SK-N-SH (cell line): ENCODE data around the gene RNF44. TPM values are rescaled to one million over a fixed set of nuclear protein-coding genes. Genes with fewer than 3 reads are reported as not detected.

Experiments used
- CTCF ChIA-PET: fragments of 300-600, 350-600 bp; formaldehyde crosslinking; extraction: SDS; loops from one replicate; lab custom pipeline; 2021; lab: Yijun Ruan, JAX
- POLR2A ChIA-PET: fragments of 350-600 bp; sonication (Branson Sonifier 250); formaldehyde crosslinking; extraction: SDS; loops from one replicate; lab custom pipeline; 2020; ENCODE audit warnings: antibody characterized with exemption, inconsistent platforms; lab: Yijun Ruan, JAX
- DNase-seq: peaks from one replicate; pipeline ENCODE4 v3.0.0; 2012
- H2AFZ ChIP-seq: fragments of 200-600 bp; sonication (generic); 2 replicates; pipeline ENCODE4 v1.8.1; 2016; ENCODE audit warnings: antibody characterized with exemption, mild to moderate bottlenecking, low read depth
- H3F3A ChIP-seq: fragments of 200-600 bp; sonication (generic); replicated peaks from 2 replicates; pipeline ENCODE3; 2016; ENCODE audit warnings: antibody characterized with exemption, mild to moderate bottlenecking; ENCODE audit not compliant: insufficient read depth
- H3K27ac ChIP-seq, 2 experiments: fragments of 200-500 bp in 1 of 2; fragments of 200-600 bp in 1 of 2; sonication (Bioruptor generic) in 1 of 2; sonication (generic), shearing (Covaris generic) in 1 of 2; 2 replicates each; pipeline versions ENCODE4 v1.5.1 to v1.6.1; 2014 to 2016; ENCODE audit warnings: low read depth in 2 of 2, inconsistent platforms in 1 of 2, low read length in 1 of 2, mild to moderate bottlenecking in 1 of 2, mixed read lengths in 1 of 2
- H3K27me3 ChIP-seq: fragments of 200-600 bp; sonication (generic), shearing (Covaris generic); 2 replicates; pipeline ENCODE4 v1.6.1; 2016; ENCODE audit warnings: mixed run types; ENCODE audit not compliant: insufficient read depth
- H3K36me3 ChIP-seq, 2 experiments: fragments of 200-500 bp in 1 of 2; fragments of 200-600 bp in 1 of 2; sonication (Bioruptor generic) in 1 of 2; sonication (generic) in 1 of 2; replicated peaks in 1 of 2; 2 replicates each; pipeline versions ENCODE3 to v1.5.1; 2014 to 2016; ENCODE audit warnings: low read length in 1 of 2, mild to moderate bottlenecking in 1 of 2; ENCODE audit not compliant: insufficient read depth in 2 of 2, control insufficient read depth in 1 of 2
- H3K4me1 ChIP-seq, 2 experiments: fragments of 200-500 bp in 1 of 2; fragments of 200-600 bp in 1 of 2; sonication (Bioruptor generic) in 1 of 2; sonication (generic), shearing (Covaris generic) in 1 of 2; 2 replicates each; pipeline versions ENCODE4 v1.5.1 to v1.6.1; 2014 to 2016; ENCODE audit warnings: low read depth in 1 of 2, low read length in 1 of 2, mixed run types in 1 of 2; ENCODE audit not compliant: insufficient read depth in 2 of 2, control insufficient read depth in 1 of 2
- H3K4me2 ChIP-seq: fragments of 200-600 bp; sonication (generic), shearing (Covaris generic); 2 replicates; pipeline ENCODE4 v1.6.1; 2017; ENCODE audit warnings: mixed run types
- H3K4me3 ChIP-seq, 2 experiments: fragments of 200-500 bp in 1 of 2; fragments of 200-600 bp in 1 of 2; sonication (Bioruptor generic) in 1 of 2; sonication (generic), shearing (Covaris generic) in 1 of 2; 2 replicates each; pipeline versions ENCODE4 v1.5.1 to v1.8.1; 2014 to 2016; ENCODE audit warnings: low read depth in 2 of 2, inconsistent platforms in 1 of 2, low read length in 1 of 2, mild to moderate bottlenecking in 1 of 2, mixed read lengths in 1 of 2, moderate library complexity in 1 of 2
- H3K79me2 ChIP-seq: fragments of 200-600 bp; sonication (generic); 2 replicates; pipeline ENCODE4 v1.8.1; 2017; ENCODE audit warnings: mild to moderate bottlenecking; ENCODE audit not compliant: insufficient read depth
- H3K9ac ChIP-seq: fragments of 200-600 bp; sonication (generic); 2 replicates; pipeline ENCODE4 v1.6.1; 2017; ENCODE audit warnings: mixed run types
- H3K9me2 ChIP-seq: fragments of 200-600 bp; sonication (generic); 2 replicates; pipeline ENCODE4 v1.6.1; 2017; ENCODE audit warnings: mixed run types
- H3K9me3 ChIP-seq: fragments of 200-600 bp; sonication (generic); 2 replicates; pipeline ENCODE4 v1.6.1; 2017; ENCODE audit warnings: mixed run types, mild to moderate bottlenecking, moderate library complexity
- H4K20me1 ChIP-seq: fragments of 200-600 bp; sonication (generic); 2 replicates; pipeline ENCODE4 v1.6.1; 2017; ENCODE audit warnings: mild to moderate bottlenecking, mixed run types; ENCODE audit not compliant: insufficient read depth
- CTCF ChIP-seq: fragments of 200-600 bp; sonication (generic); IDR thresholded peaks from 2 replicates; pipeline ENCODE4 v1.6.1; 2017; ENCODE audit warnings: antibody characterized with exemption, mild to moderate bottlenecking, moderate library complexity
- ELF1 ChIP-seq: IDR thresholded peaks from 2 replicates; pipeline ENCODE4 v1.4.0; 2012
- GABPA ChIP-seq: IDR thresholded peaks from 2 replicates; pipeline ENCODE4 v1.4.0; 2012; ENCODE audit warnings: low read depth, mild to moderate bottlenecking
- GATA2 ChIP-seq: sonication (generic); formaldehyde crosslinking; IDR thresholded peaks from 2 replicates; pipeline ENCODE4 v1.5.0; 2020; ENCODE audit warnings: mild to moderate bottlenecking, missing genetic modification reagents
- IRF3 ChIP-seq: fragments of 150-350 bp; IDR thresholded peaks from 2 replicates; pipeline ENCODE4 v1.6.1; 2016; ENCODE audit warnings: mild to moderate bottlenecking, low read depth, low read length
- JUND ChIP-seq: IDR thresholded peaks from 2 replicates; pipeline ENCODE4 v1.4.0; 2012
- MEF2A ChIP-seq: IDR thresholded peaks from 2 replicates; pipeline ENCODE4 v1.4.0; 2012; ENCODE audit warnings: low read depth, borderline replicate concordance
- MXI1 ChIP-seq: IDR thresholded peaks from 2 replicates; pipeline ENCODE4 v1.6.1; 2012; ENCODE audit warnings: mild to moderate bottlenecking, low read depth, low read length, improper control_type of control experiment
- NFIC ChIP-seq: IDR thresholded peaks from 2 replicates; pipeline ENCODE4 v1.4.0; 2012; ENCODE audit warnings: borderline replicate concordance
- PBX3 ChIP-seq: IDR thresholded peaks from 2 replicates; pipeline ENCODE4; 2012
- POLR2AphosphoS5 ChIP-seq: IDR thresholded peaks from 2 replicates; pipeline ENCODE4 v1.6.1; 2012; ENCODE audit warnings: low read depth, low read length
- RCOR1 ChIP-seq: fragments of 150-350 bp; IDR thresholded peaks from 2 replicates; pipeline ENCODE4 v1.6.1; 2017; ENCODE audit warnings: antibody characterized with exemption, low read length
- REST ChIP-seq: IDR thresholded peaks from 2 replicates; pipeline ENCODE4 v1.6.1; 2012; ENCODE audit warnings: mild to moderate bottlenecking, low read depth, low read length, moderate library complexity
- SIN3A ChIP-seq: IDR thresholded peaks from 2 replicates; pipeline ENCODE4 v1.6.1; 2012; ENCODE audit warnings: low read depth, mild to moderate bottlenecking, low read length, moderate library complexity, borderline replicate concordance
- TAF1 ChIP-seq: IDR thresholded peaks from 2 replicates; pipeline ENCODE4 v1.6.1; 2012; ENCODE audit warnings: low read depth, mild to moderate bottlenecking, low read length, moderate library complexity, borderline replicate concordance
- TCF12 ChIP-seq: IDR thresholded peaks from 2 replicates; pipeline ENCODE4 v1.4.0; 2012
- TEAD4 ChIP-seq: IDR thresholded peaks from 2 replicates; pipeline ENCODE4 v1.4.0; 2012; ENCODE audit warnings: mild to moderate bottlenecking, borderline replicate concordance; ENCODE audit not compliant: insufficient read depth
- USF1 ChIP-seq: IDR thresholded peaks from 2 replicates; pipeline ENCODE4 v1.4.0; 2012; ENCODE audit warnings: low read depth, borderline replicate concordance
- ZBTB33 ChIP-seq: IDR thresholded peaks from 2 replicates; pipeline ENCODE4 v1.4.0; 2012; ENCODE audit warnings: low read depth, borderline replicate concordance
- WGBS: methylation state at CpG from one replicate; pipeline ENCODE4 v1.1.6; 2017; ENCODE audit warnings: low lambda C conversion rate; 5-methylcytosine and 5-hydroxymethylcytosine counted together
- polyA plus RNA-seq, 3 experiments: library from polyadenylated mRNA; depleted of rRNA; stranded (reverse); fragments of >200 nt; gene quantifications; 2 replicates each; pipeline ENCODE4 v1.2.3, GENCODE V29; 2012

RNF44 gene
- polyA plus RNA-seq, 1 of the 3 experiments (the other 2 are of a cell fraction) = 17.9 TPM

- Histone ChIP-seq H2AFZ (no peak overlapping the region), H3F3A (peaks cover 3% of the 10 kb centered on the region), H3K4me1 (no peaks in the 10 kb centered on the region), H3K9me3 (no peaks in the 10 kb centered on the region), H3K4me3 (no peak overlapping the region), H4K20me1 (no peaks in the 10 kb centered on the region), H3K36me3 (peaks cover 0 to 23% of the 10 kb centered on the region in 2 experiments), H3K27me3 (no peaks in the 10 kb centered on the region), H3K4me2 (no peak overlapping the region), H3K27ac (no peak overlapping the region), H3K9ac (no peak overlapping the region), H3K79me2 (no peaks in the 10 kb centered on the region), H3K9me2 (no peaks in the 10 kb centered on the region)
- 93% methylated on average over 6 of the region's 6 CpGs for WGBS
- TF ChIP-seq ZBTB33 = no peak
- TF ChIP-seq ELF1 = no peak
- TF ChIP-seq TCF12 = no peak
- no peak for TF ChIP-seq POLR2AphosphoS5
- no peak for TF ChIP-seq GATA2 (CRISPR knock-in tag)
- no peak for TF ChIP-seq CTCF
- TF ChIP-seq MEF2A = no peak
- no peak for TF ChIP-seq GABPA
- TF ChIP-seq USF1 = no peak
- TF ChIP-seq REST = no peak
- TF ChIP-seq PBX3 = no peak
- no peak for TF ChIP-seq JUND
- no peak for TF ChIP-seq SIN3A
- no peak for TF ChIP-seq TAF1
- TF ChIP-seq TEAD4 = no peak
- TF ChIP-seq RCOR1 = no peak
- no peak for TF ChIP-seq IRF3
- TF ChIP-seq MXI1 = no peak
- TF ChIP-seq NFIC = no peak
- no peak for DNase-seq
- ChIA-PET CTCF (interaction anchor here (1.4 kb wide), 1 partner anchor 8 kb away, joined by 4 read pairs; no protein-coding TSS in a partner anchor), POLR2A (no interaction called here)
Observed at GRCh38 chr5:176524138-176524537, 13.1 kb downstream of the RNF44 start.
